SJCRH30 (cell line): ENCODE data around the gene SLC44A4. TPM values are rescaled to one million over a fixed set of nuclear protein-coding genes. Genes with fewer than 3 reads are reported as not detected.
A peak's percentile ranks its signal among the peaks of the same experiment; 100 is the strongest.

Experiments used
- DNase-seq, 2 experiments: peaks; one replicate each; pipeline ENCODE4 v3.0.0-alpha.2; 2015 to 2020
- H3K27ac ChIP-seq: fragments of 250-450 bp; sonication (Bioruptor Pico); 2 replicates; pipeline ENCODE4 v1.5.1; 2020; ENCODE audit warnings: mild to moderate bottlenecking, moderate library complexity
- H3K27me3 ChIP-seq: fragments of 250-450 bp; sonication (Bioruptor Pico); 2 replicates; pipeline ENCODE4 v1.5.1; 2020; ENCODE audit warnings: mild to moderate bottlenecking, moderate library complexity
- H3K36me3 ChIP-seq: fragments of 250-450 bp; sonication (Bioruptor Pico); 2 replicates; pipeline ENCODE4 v1.5.1; 2020; ENCODE audit warnings: mild to moderate bottlenecking, moderate library complexity
- H3K4me1 ChIP-seq: fragments of 250-450 bp; sonication (Bioruptor Pico); 2 replicates; pipeline ENCODE4 v1.5.1; 2020; ENCODE audit warnings: mild to moderate bottlenecking, moderate library complexity
- H3K4me3 ChIP-seq: fragments of 250-450 bp; sonication (Bioruptor Pico); 2 replicates; pipeline ENCODE4 v1.5.1; 2020; ENCODE audit warnings: mild to moderate bottlenecking, moderate library complexity
- H3K9me3 ChIP-seq: fragments of 250-450 bp; sonication (Bioruptor Pico); replicated peaks from 2 replicates; pipeline ENCODE4 v1.5.1; 2020; ENCODE audit warnings: mild to moderate bottlenecking, moderate library complexity
- total RNA-seq: library from RNA; depleted of rRNA; stranded (reverse); fragments of >200 nt; shearing (Covaris generic); gene quantifications from 2 replicates; pipeline ENCODE4 v1.2.3, GENCODE V29; 2014

Gene SLC44A4
- total RNA-seq, 1 experiment from 2014 or later, result 0.12 TPM

- H3K9me3 ChIP-seq, result no peaks in the 10 kb centered on the region
- no peaks in the 10 kb centered on the region for H3K27me3 ChIP-seq
- peak overlapping the region; percentile 92 for H3K4me3 ChIP-seq
- no peak overlapping the region for H3K27ac ChIP-seq
- H3K4me1 ChIP-seq, result no peaks in the 10 kb centered on the region
- DNase-seq, result no peak
- H3K36me3 ChIP-seq, result peaks cover 31% of the 10 kb centered on the region
Measured at GRCh38 chr6:31896493-31896855, 17.7 kb upstream of the SLC44A4 start.

- Histone ChIP-seq H3K27me3 (no peaks in the 10 kb centered on the region), H3K27ac (no peak overlapping the region), H3K36me3 (peaks cover 47% of the 10 kb centered on the region), H3K9me3 (no peaks in the 10 kb centered on the region), H3K4me3 (no peak overlapping the region), H3K4me1 (no peaks in the 10 kb centered on the region)
- no peak for DNase-seq
Measured at GRCh38 chr6:31892821-31893220, 14.0 kb upstream of the SLC44A4 start.

GRCh38 chr6:31889331-31889972 lies 10.7 kb upstream of the SLC44A4 start:
- no peaks in the 10 kb centered on the region for H3K27me3 ChIP-seq
- no peak overlapping the region for H3K4me3 ChIP-seq
- peaks cover 53% of the 10 kb centered on the region for H3K36me3 ChIP-seq
- H3K27ac ChIP-seq, result no peak overlapping the region
- no peak for DNase-seq
- no peaks in the 10 kb centered on the region for H3K4me1 ChIP-seq
- H3K9me3 ChIP-seq, result no peaks in the 10 kb centered on the region

DNA sequence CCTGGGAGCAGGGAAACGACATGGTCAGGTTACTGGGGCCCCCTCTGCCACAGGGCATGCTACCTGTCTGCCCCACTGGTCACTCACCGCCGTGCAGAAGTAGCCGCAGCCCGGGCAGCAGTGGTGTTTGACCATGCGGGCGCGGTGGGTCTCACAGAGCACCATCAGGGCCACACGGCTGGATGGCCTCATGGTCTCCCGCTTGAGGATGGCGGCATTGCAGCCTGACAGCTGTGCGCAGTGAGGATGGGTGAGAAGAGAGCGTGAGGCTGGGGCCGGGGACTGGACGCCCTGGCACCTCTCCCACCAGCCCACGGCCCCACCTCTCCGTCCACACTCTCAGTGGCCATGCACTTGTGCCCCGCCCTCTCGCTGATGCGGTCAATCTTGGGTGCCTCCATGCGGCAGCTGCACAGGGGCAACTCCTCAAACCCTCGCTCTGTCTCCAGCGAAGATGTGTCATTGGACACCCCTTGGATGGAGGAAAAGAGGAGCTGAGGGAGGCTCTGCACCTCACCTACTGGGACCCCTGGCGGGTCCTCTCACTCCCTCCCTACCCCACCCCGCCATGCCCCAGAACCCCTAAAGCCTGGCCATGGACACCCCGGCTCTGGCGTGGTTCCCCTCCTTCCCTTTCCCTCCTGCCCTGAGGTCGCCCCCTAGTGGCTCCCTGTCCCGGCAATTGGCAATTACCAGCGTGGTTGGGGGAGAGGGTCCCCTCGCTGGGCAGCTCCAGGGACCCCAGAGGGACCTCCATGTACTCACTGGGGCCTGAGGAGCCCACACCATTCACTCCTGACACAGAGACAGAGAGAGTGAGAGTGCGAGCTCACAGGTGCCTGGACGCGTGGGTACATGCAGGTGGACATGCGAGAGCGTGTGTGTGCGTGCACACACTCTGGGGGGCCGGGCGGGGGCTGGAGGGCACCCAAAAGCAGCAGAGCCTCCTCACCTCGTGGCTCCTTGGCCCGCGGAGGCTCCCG lies 9.8 kb upstream of the SLC44A4 start:
- H3K4me3 ChIP-seq, result no peak overlapping the region
- H3K27me3 ChIP-seq, result no peaks in the 10 kb centered on the region
- no peaks in the 10 kb centered on the region for H3K9me3 ChIP-seq
- no peaks in the 10 kb centered on the region for H3K4me1 ChIP-seq
- DNase-seq, result peak in 1 of 2 experiments; percentile 40
- H3K36me3 ChIP-seq, result peaks cover 48% of the 10 kb centered on the region
- no peak overlapping the region for H3K27ac ChIP-seq

GRCh38 chr6:31887173-31888007 lies 8.6 kb upstream of the SLC44A4 start:
- Histone ChIP-seq H3K9me3 (no peaks in the 10 kb centered on the region), H3K36me3 (peaks cover 38% of the 10 kb centered on the region), H3K27ac (no peak overlapping the region), H3K27me3 (no peaks in the 10 kb centered on the region), H3K4me3 (no peak overlapping the region), H3K4me1 (peaks cover 4% of the 10 kb centered on the region)
- DNase-seq, result no peak

DNA sequence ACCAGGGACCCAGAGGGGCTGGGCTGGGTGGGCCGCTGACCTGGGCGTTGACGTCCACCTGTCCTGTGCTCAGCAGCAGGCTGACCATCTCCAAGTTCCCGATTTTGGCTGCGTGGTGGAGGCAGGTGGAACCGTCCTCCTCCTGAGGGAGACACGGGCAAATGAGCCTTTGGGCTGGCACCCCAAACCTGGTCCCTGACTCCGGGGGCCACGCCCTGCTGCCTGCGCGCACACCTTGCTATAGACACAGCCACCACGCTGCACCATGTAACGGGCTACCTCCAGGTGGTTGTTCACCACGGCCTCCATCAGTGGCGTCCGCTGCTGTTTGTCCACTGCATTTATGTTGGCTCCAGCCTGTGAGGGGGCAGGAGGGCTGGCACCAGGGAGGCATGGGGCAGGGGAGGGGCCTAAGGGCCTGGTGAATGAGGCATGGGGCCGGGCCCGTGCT lies 7.8 kb upstream of the SLC44A4 start:
- Histone ChIP-seq H3K36me3 (peaks cover 46% of the 10 kb centered on the region), H3K9me3 (no peaks in the 10 kb centered on the region), H3K4me3 (no peak overlapping the region), H3K4me1 (peaks cover 9% of the 10 kb centered on the region), H3K27me3 (no peaks in the 10 kb centered on the region), H3K27ac (no peak overlapping the region)
- no peak for DNase-seq

DNA sequence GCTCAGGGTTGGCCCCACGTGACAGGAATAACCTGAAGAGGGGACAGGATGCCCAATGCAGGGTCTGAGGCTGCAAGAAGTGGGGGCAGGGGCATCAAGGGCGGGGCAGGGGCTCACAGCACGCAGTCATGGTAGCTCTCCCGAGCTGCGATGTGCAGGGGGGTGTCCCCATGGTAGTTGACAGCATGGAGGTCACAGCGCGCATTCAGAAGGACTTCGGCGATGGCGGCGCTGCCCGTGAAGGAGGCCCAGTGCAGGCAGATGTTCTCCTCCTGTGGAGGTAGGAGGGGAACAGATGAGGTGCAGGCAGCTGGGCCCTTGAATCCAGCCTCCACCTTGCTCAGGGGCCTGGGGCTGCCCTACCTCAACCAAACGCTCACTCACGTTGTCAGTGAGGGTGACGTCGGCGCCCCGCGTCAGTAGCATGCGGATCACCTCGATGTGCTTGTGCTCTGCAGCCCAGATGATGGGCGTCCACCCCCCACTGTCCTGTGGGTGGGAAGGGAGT lies 5.8 kb upstream of the SLC44A4 start:
- Histone ChIP-seq H3K27me3 (no peaks in the 10 kb centered on the region), H3K9me3 (no peaks in the 10 kb centered on the region), H3K36me3 (peaks cover 55% of the 10 kb centered on the region), H3K4me1 (peaks cover 18% of the 10 kb centered on the region), H3K4me3 (no peak overlapping the region), H3K27ac (no peak overlapping the region)
- DNase-seq, result no peak

DNA sequence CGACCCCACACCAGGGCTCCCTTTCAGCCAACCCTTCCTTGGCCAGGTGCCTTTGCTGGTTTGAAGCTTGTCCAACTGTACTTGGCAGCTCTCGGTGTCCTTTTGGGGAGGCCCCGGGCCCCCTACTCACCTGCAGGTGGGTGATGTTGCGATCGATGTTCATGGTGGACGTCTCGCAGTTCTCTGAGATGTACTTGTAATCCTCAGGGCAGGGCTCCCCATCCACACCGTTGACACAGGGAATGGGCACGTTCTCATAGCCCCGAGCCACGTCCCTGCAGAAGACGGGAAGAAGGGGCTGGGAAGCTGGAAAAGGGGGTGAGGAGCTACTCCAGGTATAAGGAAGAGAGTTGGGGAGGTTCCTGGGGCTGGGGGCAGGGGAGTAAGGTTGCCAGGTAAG lies 4.9 kb upstream of the SLC44A4 start:
- peaks cover 49% of the 10 kb centered on the region for H3K36me3 ChIP-seq
- no peaks in the 10 kb centered on the region for H3K27me3 ChIP-seq
- no peak overlapping the region for H3K4me3 ChIP-seq
- DNase-seq, result no peak
- peaks cover 18% of the 10 kb centered on the region for H3K4me1 ChIP-seq
- no peak overlapping the region for H3K27ac ChIP-seq
- no peaks in the 10 kb centered on the region for H3K9me3 ChIP-seq

- peak; percentile 54 to 56 for DNase-seq
- no peak overlapping the region for H3K4me3 ChIP-seq
- H3K27ac ChIP-seq, result no peak overlapping the region
- H3K36me3 ChIP-seq, result peaks cover 38% of the 10 kb centered on the region
- peaks cover 18% of the 10 kb centered on the region for H3K4me1 ChIP-seq
- no peaks in the 10 kb centered on the region for H3K9me3 ChIP-seq
- H3K27me3 ChIP-seq, result no peaks in the 10 kb centered on the region
Measured at GRCh38 chr6:31882344-31882743, 3.5 kb upstream of the SLC44A4 start.

- peak; percentile 51 to 71 for DNase-seq
- Histone ChIP-seq H3K4me1 (peaks cover 18% of the 10 kb centered on the region), H3K9me3 (no peaks in the 10 kb centered on the region), H3K27me3 (no peaks in the 10 kb centered on the region), H3K36me3 (peaks cover 36% of the 10 kb centered on the region), H3K27ac (peak overlapping the region; percentile 11; the same call in 1 of the 2 replicates), H3K4me3 (no peak overlapping the region)
Measured at GRCh38 chr6:31881136-31881859, 2.5 kb upstream of the SLC44A4 start.

GRCh38 chr6:31880616-31881015 lies 1.8 kb upstream of the SLC44A4 start:
- Histone ChIP-seq H3K27me3 (no peaks in the 10 kb centered on the region), H3K27ac (no peak overlapping the region), H3K4me1 (peaks cover 18% of the 10 kb centered on the region), H3K9me3 (no peaks in the 10 kb centered on the region), H3K36me3 (peaks cover 30% of the 10 kb centered on the region), H3K4me3 (no peak overlapping the region)
- DNase-seq, result no peak

- Histone ChIP-seq H3K27me3 (no peaks in the 10 kb centered on the region), H3K4me3 (no peak overlapping the region), H3K36me3 (peaks cover 24% of the 10 kb centered on the region), H3K4me1 (peaks cover 18% of the 10 kb centered on the region), H3K9me3 (no peaks in the 10 kb centered on the region), H3K27ac (no peak overlapping the region)
- DNase-seq, result no peak
Measured at GRCh38 chr6:31879901-31880300, 1.1 kb upstream of the SLC44A4 start.

- DNase-seq, result no peak
- Histone ChIP-seq H3K4me3 (no peak overlapping the region), H3K36me3 (peaks cover 21% of the 10 kb centered on the region), H3K4me1 (peaks cover 18% of the 10 kb centered on the region), H3K27ac (no peak overlapping the region), H3K9me3 (no peaks in the 10 kb centered on the region), H3K27me3 (no peaks in the 10 kb centered on the region)
Measured at GRCh38 chr6:31879143-31879542, 346 bp upstream of the SLC44A4 start.

- peaks cover 21% of the 10 kb centered on the region for H3K36me3 ChIP-seq
- H3K9me3 ChIP-seq, result no peaks in the 10 kb centered on the region
- H3K4me1 ChIP-seq, result peaks cover 18% of the 10 kb centered on the region
- no peak overlapping the region for H3K27ac ChIP-seq
- DNase-seq, result no peak
- H3K4me3 ChIP-seq, result no peak overlapping the region
- no peaks in the 10 kb centered on the region for H3K27me3 ChIP-seq
Measured at GRCh38 chr6:31878222-31878621, 575 bp downstream of the SLC44A4 start.
